SHP77 (cell line): ENCODE results near the gene OSBPL5.
A peak's percentile ranks its signal among the peaks of the same experiment; 100 is the strongest.

ENCODE experiments used
- DNase-seq, 2 experiments: peaks; one replicate each; lab custom pipeline; 2025; lab: John Stamatoyannopoulos, UW

OSBPL5 gene

DNA sequence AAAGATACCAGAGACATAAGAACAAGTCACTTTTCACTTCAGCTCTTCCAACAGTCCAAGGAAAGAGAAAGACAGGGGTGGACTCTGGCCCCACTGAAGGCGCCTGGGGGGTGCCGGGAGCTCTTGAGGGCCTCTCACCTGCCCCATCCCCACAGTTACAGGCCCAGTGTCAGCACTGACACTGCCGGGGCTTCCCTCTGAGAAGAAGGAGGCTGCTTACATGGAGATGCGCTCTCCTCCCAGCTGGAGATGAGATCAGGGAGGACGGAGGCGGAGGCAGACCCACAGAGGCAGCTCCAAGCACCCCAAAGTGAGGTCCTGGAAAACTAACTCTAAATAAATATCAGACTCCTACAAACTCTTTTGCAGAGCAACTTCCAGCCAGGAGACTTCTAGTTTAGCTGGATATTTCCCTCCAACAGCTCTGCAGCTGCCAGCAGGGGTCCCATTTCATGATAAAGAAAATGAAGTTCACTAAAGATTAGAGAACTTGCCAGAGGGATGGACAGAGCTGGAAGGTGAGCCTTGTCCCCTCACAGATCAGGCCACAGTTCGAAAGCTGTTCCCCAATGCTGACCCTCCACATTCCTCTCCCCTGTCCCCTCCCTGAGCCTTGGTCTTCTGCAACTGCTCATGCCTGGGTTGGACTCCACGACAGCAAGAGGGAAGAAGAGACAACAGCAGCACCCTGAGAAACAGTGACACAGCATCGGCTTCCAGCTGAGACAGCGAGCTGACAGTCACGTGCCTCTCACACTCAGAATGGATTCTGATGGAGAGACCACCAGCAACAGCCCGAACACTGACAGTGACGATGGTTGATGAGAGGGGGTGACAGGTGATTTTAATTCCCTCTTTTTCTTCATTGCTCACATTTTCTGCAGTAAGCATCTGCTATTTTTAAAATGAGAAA lies 113.7 kb downstream of the OSBPL5 start:
- DNase-seq: no peak

- no peak for DNase-seq
Measured at GRCh38 chr11:3050386-3051195, 114.5 kb downstream of the OSBPL5 start.

- DNase-seq: peak; percentile 28 to 47
Measured at GRCh38 chr11:3049430-3050243, 115.5 kb downstream of the OSBPL5 start.

DNA sequence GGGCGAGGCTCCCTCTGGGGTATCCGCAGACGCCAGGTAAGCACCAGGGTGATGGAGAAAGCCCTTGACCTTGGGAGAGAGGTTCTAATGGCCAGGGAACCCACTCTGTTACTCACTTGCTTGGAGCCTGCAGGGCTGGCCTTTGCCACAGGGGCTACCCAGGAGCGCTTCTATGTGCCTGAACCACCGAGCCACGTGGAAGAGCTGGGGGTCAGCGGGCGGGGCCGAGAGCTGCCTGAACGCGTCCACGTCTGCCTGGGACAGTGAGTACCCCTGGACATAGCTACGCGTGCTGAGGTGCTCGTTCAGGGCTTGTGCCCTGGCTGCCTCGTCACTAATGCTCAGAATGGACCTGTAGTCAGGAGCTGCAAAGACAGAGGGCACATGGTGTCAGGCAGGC lies 117.5 kb downstream of the OSBPL5 start:
- DNase-seq: no peak

DNA sequence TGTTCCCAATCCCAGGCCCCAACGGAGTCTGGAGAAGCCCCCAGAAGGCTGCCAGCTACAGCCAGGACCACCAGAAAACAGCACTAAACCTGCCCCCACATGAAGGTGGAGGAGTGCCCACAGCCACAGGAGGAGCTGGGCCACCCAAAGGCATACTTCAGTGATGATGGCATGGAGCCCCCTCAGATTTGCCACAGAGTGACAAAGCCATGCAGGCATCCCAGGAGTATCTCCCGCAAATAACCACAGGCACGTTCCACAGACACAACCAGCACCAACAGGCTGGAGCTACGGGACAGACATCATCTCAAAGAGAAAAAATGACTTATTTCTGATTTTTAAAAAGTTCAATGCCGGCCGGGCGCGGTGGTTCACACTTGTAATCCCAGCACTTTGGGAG lies 118.5 kb downstream of the OSBPL5 start:
- DNase-seq: no peak

- DNase-seq: no peak
Measured at GRCh38 chr11:3046190-3046589, 118.9 kb downstream of the OSBPL5 start.

- no peak for DNase-seq
Measured at GRCh38 chr11:3044915-3045314, 120.2 kb downstream of the OSBPL5 start.

DNA sequence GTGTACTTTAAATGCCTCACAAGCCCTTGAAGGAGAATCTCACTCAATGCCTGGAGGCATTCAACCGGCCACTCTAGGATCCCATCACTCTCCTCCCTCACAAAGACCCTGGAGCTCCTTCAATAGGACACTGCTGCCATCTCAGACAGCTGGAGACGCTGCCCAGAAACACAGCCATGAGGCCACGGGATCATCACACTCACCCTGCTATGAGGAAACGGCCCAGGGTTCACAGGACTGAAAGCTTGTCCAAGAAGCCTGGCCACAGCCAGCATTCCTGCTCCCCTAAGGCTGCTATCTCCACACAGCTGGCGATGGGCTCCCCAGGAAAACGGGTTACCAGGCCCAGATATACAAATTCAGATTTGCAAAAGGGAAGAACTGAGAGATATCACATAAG lies 121.1 kb downstream of the OSBPL5 start:
- DNase-seq: no peak

DNA sequence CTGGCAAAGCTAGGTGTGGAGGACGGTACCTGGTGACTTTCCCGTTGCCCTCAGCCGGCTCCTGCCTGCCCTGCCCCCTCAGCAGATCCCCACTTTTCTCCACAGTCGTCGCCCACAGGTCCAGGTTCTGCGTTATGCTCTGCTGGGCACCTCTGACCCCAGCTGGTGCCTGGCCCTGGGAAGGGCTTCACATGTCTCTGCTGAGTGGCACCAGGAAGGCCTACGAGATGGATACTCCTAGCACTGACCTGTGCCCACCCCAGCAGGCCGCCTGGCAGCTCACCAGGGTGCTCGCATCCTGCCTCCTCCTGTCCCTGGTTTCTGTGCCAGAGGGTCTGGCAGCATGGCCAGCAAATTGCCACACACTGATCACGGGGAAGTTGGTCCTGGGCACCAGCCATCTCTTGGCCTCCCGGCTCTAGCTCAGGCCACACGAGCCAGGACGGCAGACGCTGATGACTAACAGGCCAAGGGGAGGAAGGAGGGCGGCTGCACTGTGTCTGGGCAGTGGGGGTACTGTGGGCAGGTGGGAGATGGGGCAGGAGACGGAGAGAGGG lies 121.7 kb downstream of the OSBPL5 start:
- no peak for DNase-seq

DNA sequence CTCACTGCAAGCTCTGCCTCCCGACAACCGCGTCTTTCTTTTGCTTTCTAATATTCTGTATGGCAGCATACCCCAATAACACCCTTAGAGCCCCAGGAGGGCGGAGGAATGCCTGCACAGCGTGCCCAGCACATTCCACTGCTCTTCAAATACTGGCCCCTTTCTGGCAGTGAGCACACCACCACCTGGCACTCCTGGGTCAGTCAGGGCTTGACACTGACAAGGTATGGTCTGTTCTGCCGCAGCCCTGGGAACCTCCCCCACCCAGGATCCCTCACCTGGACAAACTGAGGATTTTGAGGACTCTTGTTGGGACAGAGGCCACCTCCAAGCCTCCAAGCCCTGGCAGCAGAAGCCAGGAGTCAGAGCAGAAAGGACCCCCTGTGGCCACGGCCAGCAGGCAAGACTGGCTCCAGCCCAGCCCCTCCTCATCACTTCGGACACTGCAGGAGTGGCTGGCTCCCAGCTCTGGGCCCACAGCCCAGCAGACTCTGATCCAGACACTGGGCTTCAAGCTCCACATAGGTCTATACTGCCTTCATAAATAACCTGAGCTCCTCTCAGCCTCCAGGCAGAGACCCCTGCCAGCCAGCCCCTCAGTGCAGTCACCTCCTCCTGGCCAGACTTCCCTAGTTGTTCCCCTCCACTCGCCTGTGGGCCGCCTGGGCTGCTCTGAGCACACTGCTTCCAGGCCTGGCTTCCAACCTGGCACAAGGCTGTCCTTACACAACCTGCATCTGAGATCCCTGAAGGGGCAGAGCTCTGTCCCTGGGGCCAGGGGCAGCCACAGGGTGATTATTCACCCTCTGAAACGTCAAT lies 122.4 kb downstream of the OSBPL5 start:
- DNase-seq: no peak

DNA sequence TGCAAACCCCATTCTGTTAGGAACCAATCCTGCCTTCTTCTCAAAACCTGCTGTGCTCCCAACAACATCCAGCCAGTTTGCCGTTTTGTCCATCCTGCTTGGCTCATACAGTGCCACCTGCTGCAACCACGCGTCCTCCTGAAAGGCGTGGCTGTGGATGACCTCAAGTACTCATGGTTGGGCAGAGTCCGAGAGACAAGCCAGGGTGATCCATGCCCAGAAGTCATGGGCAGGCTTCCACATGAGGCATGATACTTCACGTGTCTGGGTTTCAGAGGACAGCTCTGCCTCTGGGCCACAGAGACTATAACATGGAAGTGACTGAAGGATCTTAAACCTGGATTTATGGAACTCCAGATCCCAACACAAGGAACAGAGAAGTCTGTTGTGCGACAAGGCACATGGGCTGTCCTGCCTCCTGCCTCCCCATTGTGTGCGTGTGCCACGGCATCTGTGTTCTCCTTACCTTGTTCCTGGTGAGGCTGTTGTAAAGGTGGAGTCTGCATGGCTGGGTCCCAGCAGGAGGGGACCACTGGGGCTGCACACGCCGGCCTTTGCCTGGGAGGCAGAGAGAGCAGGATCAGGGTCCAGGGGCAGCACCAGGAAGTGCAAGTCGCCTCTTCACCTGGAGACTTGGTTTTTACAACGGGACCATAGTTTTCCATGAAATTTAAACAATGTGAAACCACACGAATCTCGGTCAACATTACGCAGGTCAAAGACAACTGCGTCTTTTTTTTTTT lies 123.2 kb downstream of the OSBPL5 start:
- DNase-seq: no peak

DNA sequence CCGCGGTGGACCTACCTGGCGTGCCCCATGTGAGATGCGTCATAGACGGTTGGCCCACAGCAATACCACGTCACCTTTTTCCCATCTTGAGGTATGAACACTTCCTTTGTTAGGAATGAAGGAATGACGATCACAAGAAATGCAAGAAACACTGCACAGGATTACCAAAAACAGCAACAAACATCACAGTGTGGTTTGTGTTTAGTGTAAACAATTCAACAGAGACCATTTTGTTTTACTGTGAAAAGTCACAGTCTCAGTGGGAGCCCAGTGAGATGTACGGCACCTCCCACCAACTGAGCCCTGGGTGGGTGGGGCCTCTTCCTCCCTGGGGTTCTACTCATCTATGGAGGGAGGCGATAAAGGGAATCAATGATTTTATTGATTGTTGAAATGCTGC lies 124.2 kb downstream of the OSBPL5 start:
- no peak for DNase-seq

DNA sequence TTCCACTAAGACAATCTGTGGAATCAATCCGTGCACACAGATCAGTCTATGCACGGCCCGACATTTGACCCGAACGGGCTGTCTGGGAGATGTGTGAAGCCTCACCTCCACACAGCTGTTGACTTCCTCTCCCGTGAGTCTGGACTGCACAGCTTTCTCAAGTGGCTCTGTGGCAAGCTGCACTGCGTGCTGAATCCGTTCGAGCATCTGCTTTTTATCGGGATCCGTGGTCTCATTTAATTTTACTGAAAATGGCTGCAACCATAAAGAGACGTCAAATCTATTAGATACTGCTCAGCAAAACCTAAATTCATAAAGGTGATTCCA lies 127.2 kb downstream of the OSBPL5 start:
- DNase-seq: no peak
